H1 (cell line): ENCODE measurements around the gene MAP3K15. TPM values are rescaled to one million over a fixed set of nuclear protein-coding genes. Genes with fewer than 3 reads are reported as not detected.

Experiments
- BCL11A ChIP-seq, 2 experiments: IDR thresholded peaks; one replicate each; pipeline ENCODE4 v1.6.1; 2011; ENCODE audit warnings: low read depth in 2 of 2, low read length in 2 of 2, mild to moderate bottlenecking in 2 of 2
- CBX5 ChIP-seq: fragments of 300-800, 300-1000 bp; sonication (generic); IDR thresholded peaks from 2 replicates; pipeline ENCODE4 v1.7.1; 2016; ENCODE audit warnings: antibody characterized with exemption, low read length, low read depth
- CHD7 ChIP-seq: fragments of 300-600 bp; sonication (generic); IDR thresholded peaks from 2 replicates; pipeline ENCODE4 v1.7.1; 2012; ENCODE audit warnings: low read length, moderate library complexity, mild to moderate bottlenecking, inconsistent platforms; ENCODE audit not compliant: insufficient replicate concordance
- FOSL1 ChIP-seq: IDR thresholded peaks from 2 replicates; pipeline ENCODE4 v1.6.1; 2011; ENCODE audit warnings: mild to moderate bottlenecking, low read depth, low read length, moderate library complexity; ENCODE audit not compliant: insufficient read depth
- KDM4A ChIP-seq: IDR thresholded peaks from one replicate; pipeline ENCODE4 v1.7.1; 2012; ENCODE audit warnings: low read depth, mild to moderate bottlenecking, moderate library complexity, low read length, inconsistent platforms; ENCODE audit not compliant: severe bottlenecking
- NANOG ChIP-seq: IDR thresholded peaks from 2 replicates; pipeline ENCODE4 v1.6.1; 2011; ENCODE audit warnings: low read length, low read depth, mild to moderate bottlenecking, inconsistent platforms; ENCODE audit not compliant: insufficient read depth, poor library complexity, severe bottlenecking
- USF2 ChIP-seq: IDR thresholded peaks from 2 replicates; pipeline ENCODE4 v1.6.1; 2011; ENCODE audit warnings: low read length, improper control_type of control experiment
- ZNF274 ChIP-seq: IDR thresholded peaks from 2 replicates; pipeline ENCODE4 v1.7.0; 2012; ENCODE audit warnings: low read length, borderline replicate concordance; ENCODE audit errors: extremely low read depth
- polyA plus RNA-seq, 7 experiments: library from polyadenylated mRNA; depleted of rRNA in 3 of 7; stranded (reverse) in 5 of 7; unstranded in 2 of 7; fragments of >200 nt in 5 of 7; fragments of 200-250 nt in 2 of 7; gene quantifications; 1 replicate in 5 of 7; 2 replicates in 1 of 7; 4 replicates in 1 of 7; pipeline versions ENCODE4 v1.2.1 to v1.2.3, GENCODE V29; 2011 to 2013; ENCODE audit warnings: missing spikeins in 2 of 7, mixed read lengths in 2 of 7
- total RNA-seq: library from RNA; stranded (reverse); fragmentation: NEBNext Ultra II Directional; extraction: Animal tissue kit (Norgen Biotek cat#: 25700); gene quantifications from 2 replicates; pipeline ENCODE4 v1.2.1, GENCODE V29; 2021

The MAP3K15 gene
- total and polyA plus RNA-seq, 2 of the 8 experiments (the other 6 are each of a cell fraction or from before 2014, with no cell fraction given): 1.8 to 2.4 TPM

- TF ChIP-seq CHD7 (no peak), FOSL1 (no peak), USF2 (no peak), KDM4A (no peak), NANOG (no peak), BCL11A (IDR thresholded peaks at IDR 0.05; ENCODE audit: low read depth in 2 of 2, low read length in 2 of 2) (no peak), CBX5 (no peak), ZNF274 (no peak)
These were observed 127.1 kb downstream of the MAP3K15 start (continued) for GRCh38 chrX:19388064-19388679.
